HEK293 (cell line): ENCODE results near the gene NYNRIN.
A peak's percentile ranks its signal among the peaks of the same experiment; 100 is the strongest.

Source experiments
- EGR2 ChIP-seq: fragments of 450-650 bp; formaldehyde crosslinking; IDR thresholded peaks from 2 replicates; pipeline ENCODE4 v1.5.1; 2016; ENCODE audit warnings: low read depth, missing biosample characterization, missing genetic modification characterization
- FEZF1 ChIP-seq: fragments of 450-650 bp; formaldehyde crosslinking; IDR thresholded peaks from 2 replicates; pipeline ENCODE4 v1.5.1; 2016; ENCODE audit warnings: missing biosample characterization, missing genetic modification characterization
- GLI2 ChIP-seq: fragments of 450-650 bp; formaldehyde crosslinking; IDR thresholded peaks from 2 replicates; pipeline ENCODE4; 2017; ENCODE audit warnings: missing biosample characterization, missing genetic modification characterization, low read depth, borderline replicate concordance
- HOXD13 ChIP-seq: sonication (generic); formaldehyde crosslinking; IDR thresholded peaks from 2 replicates; pipeline ENCODE4 v1.8.0; 2022; ENCODE audit warnings: missing genetic modification reagents, borderline replicate concordance
- KLF10 ChIP-seq: fragments of 450-650 bp; IDR thresholded peaks from 2 replicates; pipeline ENCODE4 v1.5.1; 2018; ENCODE audit warnings: missing biosample characterization, mild to moderate bottlenecking, missing genetic modification characterization
- KLF16 ChIP-seq: fragments of 450-650 bp; formaldehyde crosslinking; IDR thresholded peaks from 2 replicates; pipeline ENCODE4 v1.5.1; 2017; ENCODE audit warnings: missing biosample characterization, missing genetic modification characterization
- ZBTB7A ChIP-seq: fragments of 450-650 bp; formaldehyde crosslinking; IDR thresholded peaks from 2 replicates; pipeline ENCODE4 v1.5.1; 2016; ENCODE audit warnings: low read depth, missing biosample characterization, missing genetic modification characterization
- ZBTB8A ChIP-seq: fragments of 450-650 bp; formaldehyde crosslinking; IDR thresholded peaks from 2 replicates; pipeline ENCODE4 v1.5.1; 2016; ENCODE audit warnings: missing biosample characterization, missing genetic modification characterization
- ZEB2 ChIP-seq: fragments of 450-650 bp; formaldehyde crosslinking; IDR thresholded peaks from 2 replicates; pipeline ENCODE4 v1.5.1; 2016; ENCODE audit warnings: missing biosample characterization, missing genetic modification characterization
- ZFP3 ChIP-seq: fragments of 450-650 bp; formaldehyde crosslinking; IDR thresholded peaks from 2 replicates; pipeline ENCODE4 v1.5.1; 2016; ENCODE audit warnings: low read depth, missing biosample characterization, missing genetic modification characterization
- ZFP41 ChIP-seq: fragments of 450-650 bp; formaldehyde crosslinking; IDR thresholded peaks from 2 replicates; pipeline ENCODE4 v1.5.1; 2016; ENCODE audit warnings: missing biosample characterization, missing genetic modification characterization, borderline replicate concordance
- ZNF169 ChIP-seq: fragments of 450-650 bp; formaldehyde crosslinking; IDR thresholded peaks from 2 replicates; pipeline ENCODE4 v1.5.1; 2016; ENCODE audit warnings: missing biosample characterization, missing genetic modification characterization
- ZNF24 ChIP-seq: fragments of 450-650 bp; formaldehyde crosslinking; IDR thresholded peaks from 2 replicates; pipeline ENCODE4 v1.5.1; 2016; ENCODE audit warnings: missing biosample characterization, missing genetic modification characterization
- ZNF335 ChIP-seq: fragments of 450-650 bp; formaldehyde crosslinking; conservative IDR thresholded peaks from 2 replicates; pipeline ENCODE4 v1.5.1; 2016; ENCODE audit warnings: missing biosample characterization, missing genetic modification characterization
- ZNF404 ChIP-seq: fragments of 450-650 bp; formaldehyde crosslinking; IDR thresholded peaks from 2 replicates; pipeline ENCODE4 v1.5.1; 2017; ENCODE audit warnings: missing biosample characterization, missing genetic modification characterization
- ZNF416 ChIP-seq: fragments of 450-650 bp; formaldehyde crosslinking; IDR thresholded peaks from 2 replicates; pipeline ENCODE4 v1.5.1; 2016; ENCODE audit warnings: missing biosample characterization, missing genetic modification characterization
- ZNF501 ChIP-seq: fragments of 450-650 bp; formaldehyde crosslinking; IDR thresholded peaks from 2 replicates; pipeline ENCODE4 v1.5.1; 2016; ENCODE audit warnings: missing biosample characterization, missing genetic modification characterization
- ZNF555 ChIP-seq: fragments of 450-650 bp; formaldehyde crosslinking; conservative IDR thresholded peaks from 2 replicates; pipeline ENCODE4 v1.5.1; 2017; ENCODE audit warnings: missing biosample characterization, mild to moderate bottlenecking, missing genetic modification characterization, inconsistent platforms
- ZNF624 ChIP-seq: fragments of 450-650 bp; formaldehyde crosslinking; IDR thresholded peaks from 2 replicates; pipeline ENCODE4 v1.5.1; 2017; ENCODE audit warnings: missing biosample characterization, missing genetic modification characterization
- ZNF76 ChIP-seq: fragments of 450-650 bp; formaldehyde crosslinking; IDR thresholded peaks from 2 replicates; pipeline ENCODE4; 2016; ENCODE audit warnings: low read depth, missing biosample characterization, missing genetic modification characterization, borderline replicate concordance
- ZNF837 ChIP-seq: fragments of 450-650 bp; formaldehyde crosslinking; IDR thresholded peaks from 2 replicates; pipeline ENCODE4 v1.5.1; 2016; ENCODE audit warnings: missing biosample characterization, missing genetic modification characterization
- ZSCAN16 ChIP-seq: fragments of 450-650 bp; formaldehyde crosslinking; IDR thresholded peaks from 2 replicates; pipeline ENCODE4 v1.5.1; 2016; ENCODE audit warnings: missing biosample characterization, missing genetic modification characterization
- TF ChIP-seq, protein P1 (sequence below): fragments of 450-650 bp; formaldehyde crosslinking; IDR thresholded peaks from 2 replicates; pipeline ENCODE4 v1.5.1; 2016; ENCODE audit warnings: missing biosample characterization, missing genetic modification characterization
- TF ChIP-seq, protein P2 (sequence below): IDR thresholded peaks from 2 replicates; pipeline ENCODE4 v1.6.1; 2011; ENCODE audit warnings: mild to moderate bottlenecking, low read depth, low read length, borderline replicate concordance
- TF ChIP-seq, protein P3 (sequence below): fragments of 450-650 bp; formaldehyde crosslinking; IDR thresholded peaks from 2 replicates; pipeline ENCODE4 v1.5.1; 2016; ENCODE audit warnings: missing biosample characterization, missing genetic modification characterization
- TF ChIP-seq, protein P4 (sequence below): fragments of 450-650 bp; IDR thresholded peaks from 2 replicates; pipeline ENCODE4 v1.5.1; 2018; ENCODE audit warnings: missing biosample characterization, missing genetic modification characterization
- TF ChIP-seq, protein P5 (sequence below): fragments of 450-650 bp; formaldehyde crosslinking; conservative IDR thresholded peaks from 2 replicates; pipeline ENCODE4 v1.5.1; 2016; ENCODE audit warnings: low read depth, missing biosample characterization, missing genetic modification characterization
- TF ChIP-seq, protein P6 (sequence below): fragments of 450-650 bp; formaldehyde crosslinking; IDR thresholded peaks from 2 replicates; pipeline ENCODE4 v1.5.1; 2017; ENCODE audit warnings: missing biosample characterization, missing genetic modification characterization

Gene NYNRIN

DNA sequence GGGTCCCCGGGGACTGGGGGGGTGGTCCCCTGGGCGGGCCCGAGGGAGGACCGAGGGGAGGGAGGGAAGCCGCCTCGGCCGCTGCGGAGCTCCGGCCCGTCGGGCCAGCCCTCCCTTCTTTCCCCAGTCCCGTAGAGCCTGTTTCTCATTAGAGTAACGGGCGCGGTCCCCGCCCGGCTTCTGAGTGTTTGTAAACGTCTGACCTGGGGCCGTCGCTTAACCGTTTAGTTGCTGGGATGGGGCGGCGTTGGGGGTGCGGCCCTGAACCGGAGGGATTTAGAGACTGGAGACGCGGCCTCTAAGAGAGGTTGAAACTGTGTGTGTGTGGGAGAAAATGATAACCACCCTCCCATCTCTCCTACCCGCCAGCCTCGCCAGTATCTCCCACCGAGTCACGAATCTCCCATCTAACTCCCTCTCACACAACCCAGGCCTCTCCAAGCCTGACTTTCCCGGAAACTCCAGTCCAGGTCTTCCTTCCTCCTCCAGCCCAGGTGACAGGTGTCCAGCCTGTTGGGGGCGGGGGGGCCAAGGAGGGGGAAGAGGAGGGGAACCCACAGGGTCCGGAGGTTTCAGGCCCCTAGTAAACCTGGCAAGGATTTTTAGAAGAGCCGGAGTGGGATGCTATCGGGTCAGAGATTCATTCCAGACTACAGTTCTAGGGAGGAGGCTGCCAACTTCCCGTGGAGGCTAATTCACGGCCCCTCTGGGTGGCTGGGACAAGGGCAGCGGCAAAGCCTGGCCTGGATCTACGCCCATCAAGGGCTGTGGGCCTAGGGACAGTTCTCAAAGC, 31.9 kb upstream of the NYNRIN start (continued):
- TF ChIP-seq ZSCAN16 (no peak), KLF10 (tag by site-specific recombination) (peak; percentile 79), ZNF335 (peak; percentile 68), ZNF169 (tag by site-specific recombination) (no peak), ZFP3 (tag by site-specific recombination) (no peak), ZNF624 (tag by site-specific recombination) (no peak), EGR2 (tag by site-specific recombination) (peak; percentile 59; the same call in 1 of the 2 replicates), ZBTB7A (peak; percentile 66), HOXD13 (no peak), ZNF24 (tag by site-specific recombination) (0 out of 2 replicates have a peak, but pooled peaks have one; percentile 37), ZBTB8A (peak; percentile 91), ZNF501 (tag by site-specific recombination) (peak; percentile 30; the same call in 1 of the 2 replicates), ZNF416 (no peak), FEZF1 (tag by site-specific recombination) (no peak), GLI2 (tag by site-specific recombination) (no peak; the same call in 1 of the 2 replicates), ZNF404 (tag by site-specific recombination) (no peak), KLF16 (tag by site-specific recombination) (peak; percentile 66), ZFP41 (tag by site-specific recombination) (no peak), ZEB2 (peak; percentile 99), ZNF76 (tag by site-specific recombination) (peak; percentile 82), ZNF837 (tag by site-specific recombination) (no peak), ZNF555 (tag by site-specific recombination) (no peak)
- TF ChIP-seq, protein P1, sequence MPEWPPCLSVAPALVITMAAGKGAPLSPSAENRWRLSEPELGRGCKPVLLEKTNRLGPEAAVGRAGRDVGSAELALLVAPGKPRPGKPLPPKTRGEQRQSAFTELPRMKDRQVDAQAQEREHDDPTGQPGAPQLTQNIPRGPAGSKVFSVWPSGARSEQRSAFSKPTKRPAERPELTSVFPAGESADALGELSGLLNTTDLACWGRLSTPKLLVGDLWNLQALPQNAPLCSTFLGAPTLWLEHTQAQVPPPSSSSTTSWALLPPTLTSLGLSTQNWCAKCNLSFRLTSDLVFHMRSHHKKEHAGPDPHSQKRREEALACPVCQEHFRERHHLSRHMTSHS (tag by site-specific recombination), result no peak
- TF ChIP-seq, protein P2, sequence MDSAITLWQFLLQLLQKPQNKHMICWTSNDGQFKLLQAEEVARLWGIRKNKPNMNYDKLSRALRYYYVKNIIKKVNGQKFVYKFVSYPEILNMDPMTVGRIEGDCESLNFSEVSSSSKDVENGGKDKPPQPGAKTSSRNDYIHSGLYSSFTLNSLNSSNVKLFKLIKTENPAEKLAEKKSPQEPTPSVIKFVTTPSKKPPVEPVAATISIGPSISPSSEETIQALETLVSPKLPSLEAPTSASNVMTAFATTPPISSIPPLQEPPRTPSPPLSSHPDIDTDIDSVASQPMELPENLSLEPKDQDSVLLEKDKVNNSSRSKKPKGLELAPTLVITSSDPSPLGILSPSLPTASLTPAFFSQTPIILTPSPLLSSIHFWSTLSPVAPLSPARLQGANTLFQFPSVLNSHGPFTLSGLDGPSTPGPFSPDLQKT, result no peak
- TF ChIP-seq, protein P3, sequence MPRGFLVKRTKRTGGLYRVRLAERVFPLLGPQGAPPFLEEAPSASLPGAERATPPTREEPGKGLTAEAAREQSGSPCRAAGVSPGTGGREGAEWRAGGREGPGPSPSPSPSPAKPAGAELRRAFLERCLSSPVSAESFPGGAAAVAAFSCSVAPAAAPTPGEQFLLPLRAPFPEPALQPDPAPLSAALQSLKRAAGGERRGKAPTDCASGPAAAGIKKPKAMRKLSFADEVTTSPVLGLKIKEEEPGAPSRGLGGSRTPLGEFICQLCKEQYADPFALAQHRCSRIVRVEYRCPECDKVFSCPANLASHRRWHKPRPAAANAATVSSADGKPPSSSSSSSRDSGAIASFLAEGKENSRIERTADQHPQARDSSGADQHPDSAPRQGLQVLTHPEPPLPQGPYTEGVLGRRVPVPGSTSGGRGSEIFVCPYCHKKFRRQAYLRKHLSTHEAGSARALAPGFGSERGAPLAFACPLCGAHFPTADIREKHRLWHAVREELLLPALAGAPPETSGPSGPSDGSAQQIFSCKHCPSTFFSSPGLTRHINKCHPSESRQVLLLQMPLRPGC (tag by site-specific recombination), result 0 out of 2 replicates have a peak, but pooled peaks have one; percentile 13
- TF ChIP-seq, protein P4, sequence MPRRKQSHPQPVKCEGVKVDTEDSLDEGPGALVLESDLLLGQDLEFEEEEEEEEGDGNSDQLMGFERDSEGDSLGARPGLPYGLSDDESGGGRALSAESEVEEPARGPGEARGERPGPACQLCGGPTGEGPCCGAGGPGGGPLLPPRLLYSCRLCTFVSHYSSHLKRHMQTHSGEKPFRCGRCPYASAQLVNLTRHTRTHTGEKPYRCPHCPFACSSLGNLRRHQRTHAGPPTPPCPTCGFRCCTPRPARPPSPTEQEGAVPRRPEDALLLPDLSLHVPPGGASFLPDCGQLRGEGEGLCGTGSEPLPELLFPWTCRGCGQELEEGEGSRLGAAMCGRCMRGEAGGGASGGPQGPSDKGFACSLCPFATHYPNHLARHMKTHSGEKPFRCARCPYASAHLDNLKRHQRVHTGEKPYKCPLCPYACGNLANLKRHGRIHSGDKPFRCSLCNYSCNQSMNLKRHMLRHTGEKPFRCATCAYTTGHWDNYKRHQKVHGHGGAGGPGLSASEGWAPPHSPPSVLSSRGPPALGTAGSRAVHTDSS (tag by site-specific recombination), result no peak
- TF ChIP-seq, protein P5, sequence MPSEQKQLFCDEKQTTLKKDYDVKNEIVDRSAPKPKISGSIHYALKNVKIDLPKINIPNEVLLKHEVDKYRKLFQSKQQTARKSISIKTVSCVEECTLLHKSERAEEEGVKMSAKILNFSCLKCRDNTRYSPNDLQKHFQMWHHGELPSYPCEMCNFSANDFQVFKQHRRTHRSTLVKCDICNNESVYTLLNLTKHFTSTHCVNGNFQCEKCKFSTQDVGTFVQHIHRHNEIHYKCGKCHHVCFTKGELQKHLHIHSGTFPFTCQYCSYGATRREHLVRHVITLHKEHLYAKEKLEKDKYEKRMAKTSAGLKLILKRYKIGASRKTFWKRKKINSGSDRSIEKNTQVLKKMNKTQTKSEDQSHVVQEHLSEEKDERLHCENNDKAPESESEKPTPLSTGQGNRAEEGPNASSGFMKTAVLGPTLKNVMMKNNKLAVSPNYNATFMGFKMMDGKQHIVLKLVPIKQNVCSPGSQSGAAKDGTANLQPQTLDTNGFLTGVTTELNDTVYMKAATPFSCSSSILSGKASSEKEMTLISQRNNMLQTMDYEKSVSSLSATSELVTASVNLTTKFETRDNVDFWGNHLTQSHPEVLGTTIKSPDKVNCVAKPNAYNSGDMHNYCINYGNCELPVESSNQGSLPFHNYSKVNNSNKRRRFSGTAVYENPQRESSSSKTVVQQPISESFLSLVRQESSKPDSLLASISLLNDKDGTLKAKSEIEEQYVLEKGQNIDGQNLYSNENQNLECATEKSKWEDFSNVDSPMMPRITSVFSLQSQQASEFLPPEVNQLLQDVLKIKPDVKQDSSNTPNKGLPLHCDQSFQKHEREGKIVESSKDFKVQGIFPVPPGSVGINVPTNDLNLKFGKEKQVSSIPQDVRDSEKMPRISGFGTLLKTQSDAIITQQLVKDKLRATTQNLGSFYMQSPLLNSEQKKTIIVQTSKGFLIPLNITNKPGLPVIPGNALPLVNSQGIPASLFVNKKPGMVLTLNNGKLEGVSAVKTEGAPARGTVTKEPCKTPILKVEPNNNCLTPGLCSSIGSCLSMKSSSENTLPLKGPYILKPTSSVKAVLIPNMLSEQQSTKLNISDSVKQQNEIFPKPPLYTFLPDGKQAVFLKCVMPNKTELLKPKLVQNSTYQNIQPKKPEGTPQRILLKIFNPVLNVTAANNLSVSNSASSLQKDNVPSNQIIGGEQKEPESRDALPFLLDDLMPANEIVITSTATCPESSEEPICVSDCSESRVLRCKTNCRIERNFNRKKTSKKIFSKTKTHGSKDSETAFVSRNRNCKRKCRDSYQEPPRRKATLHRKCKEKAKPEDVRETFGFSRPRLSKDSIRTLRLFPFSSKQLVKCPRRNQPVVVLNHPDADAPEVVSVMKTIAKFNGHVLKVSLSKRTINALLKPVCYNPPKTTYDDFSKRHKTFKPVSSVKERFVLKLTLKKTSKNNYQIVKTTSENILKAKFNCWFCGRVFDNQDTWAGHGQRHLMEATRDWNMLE, result peak; percentile 19
- TF ChIP-seq, protein P6, sequence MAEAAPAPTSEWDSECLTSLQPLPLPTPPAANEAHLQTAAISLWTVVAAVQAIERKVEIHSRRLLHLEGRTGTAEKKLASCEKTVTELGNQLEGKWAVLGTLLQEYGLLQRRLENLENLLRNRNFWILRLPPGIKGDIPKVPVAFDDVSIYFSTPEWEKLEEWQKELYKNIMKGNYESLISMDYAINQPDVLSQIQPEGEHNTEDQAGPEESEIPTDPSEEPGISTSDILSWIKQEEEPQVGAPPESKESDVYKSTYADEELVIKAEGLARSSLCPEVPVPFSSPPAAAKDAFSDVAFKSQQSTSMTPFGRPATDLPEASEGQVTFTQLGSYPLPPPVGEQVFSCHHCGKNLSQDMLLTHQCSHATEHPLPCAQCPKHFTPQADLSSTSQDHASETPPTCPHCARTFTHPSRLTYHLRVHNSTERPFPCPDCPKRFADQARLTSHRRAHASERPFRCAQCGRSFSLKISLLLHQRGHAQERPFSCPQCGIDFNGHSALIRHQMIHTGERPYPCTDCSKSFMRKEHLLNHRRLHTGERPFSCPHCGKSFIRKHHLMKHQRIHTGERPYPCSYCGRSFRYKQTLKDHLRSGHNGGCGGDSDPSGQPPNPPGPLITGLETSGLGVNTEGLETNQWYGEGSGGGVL (tag by site-specific recombination), result peak; percentile 88
